Measurements from ENCODE around the gene CSTB.

CSTB gene

GRCh38 chr21:43745772-43746517, 30.2 kb downstream of the CSTB start:
- no peak for DNase-seq

DNA sequence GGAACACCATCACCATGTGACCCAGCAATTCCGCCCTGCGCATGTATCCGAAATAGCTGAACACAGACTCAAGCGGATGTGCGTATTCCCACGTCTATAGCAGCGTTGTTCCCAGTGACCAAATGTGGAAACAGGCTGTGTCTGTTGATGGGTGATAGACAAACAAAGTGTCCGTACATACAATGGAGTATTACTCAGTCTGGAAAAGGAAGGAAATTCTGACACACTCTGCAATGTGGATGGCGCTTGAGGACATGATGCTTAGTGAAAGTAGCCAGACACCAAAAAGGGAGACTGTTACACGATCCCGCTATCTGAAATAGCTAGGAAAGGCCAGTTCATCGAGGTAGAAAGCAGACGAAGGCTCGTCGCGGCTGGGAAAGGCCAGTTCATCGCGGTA, 31.4 kb downstream of the CSTB start:
- no peak for DNase-seq

GRCh38 chr21:43743947-43744346, 32.2 kb downstream of the CSTB start:
- no peak for DNase-seq

GRCh38 chr21:43741423-43742096, 34.5 kb downstream of the CSTB start:
- no peak for DNase-seq

GRCh38 chr21:43740497-43741156, 35.5 kb downstream of the CSTB start:
- DNase-seq, result no peak

GRCh38 chr21:43739621-43740435, 36.3 kb downstream of the CSTB start:
- DNase-seq, result no peak

DNA sequence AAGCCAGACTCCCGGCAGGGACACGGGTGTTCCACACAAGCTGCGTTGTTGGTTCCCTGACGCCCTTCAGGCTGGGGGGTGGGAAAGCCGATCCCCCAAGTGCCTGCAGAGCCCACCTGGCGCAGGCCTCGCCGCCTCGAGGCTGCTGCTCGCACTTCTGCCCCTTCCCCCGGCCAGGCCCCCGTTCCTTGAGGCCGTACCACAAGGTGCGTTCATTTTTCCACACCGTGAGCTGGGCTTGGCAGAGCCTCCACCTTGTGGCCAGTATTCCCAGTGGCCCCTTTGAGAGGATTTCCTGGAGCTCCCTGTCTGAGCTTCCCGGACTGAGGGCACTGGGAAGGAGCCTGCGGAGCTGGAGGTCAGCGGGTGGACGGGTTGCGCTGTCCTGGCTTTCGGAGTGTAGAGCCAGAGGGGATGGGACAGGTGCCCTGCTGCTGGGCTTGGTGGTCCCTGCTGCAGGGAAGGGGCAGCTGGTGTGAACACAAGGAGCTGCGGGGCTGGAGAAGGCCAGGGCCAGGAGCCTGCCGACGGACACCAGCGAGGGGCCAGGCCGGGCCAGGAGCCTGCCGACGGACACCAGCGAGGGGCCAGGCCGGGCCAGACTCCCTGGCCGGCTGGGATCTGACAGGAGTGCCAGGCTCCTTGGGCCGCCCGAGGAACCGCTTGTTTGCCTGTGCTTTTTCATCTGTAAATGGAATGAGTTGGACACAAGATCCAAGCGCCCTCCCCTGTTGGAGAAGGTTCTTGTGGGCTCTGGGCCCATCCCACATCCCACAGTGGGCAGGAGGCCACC, 38.8 kb downstream of the CSTB start:
- no peak for DNase-seq

DNA sequence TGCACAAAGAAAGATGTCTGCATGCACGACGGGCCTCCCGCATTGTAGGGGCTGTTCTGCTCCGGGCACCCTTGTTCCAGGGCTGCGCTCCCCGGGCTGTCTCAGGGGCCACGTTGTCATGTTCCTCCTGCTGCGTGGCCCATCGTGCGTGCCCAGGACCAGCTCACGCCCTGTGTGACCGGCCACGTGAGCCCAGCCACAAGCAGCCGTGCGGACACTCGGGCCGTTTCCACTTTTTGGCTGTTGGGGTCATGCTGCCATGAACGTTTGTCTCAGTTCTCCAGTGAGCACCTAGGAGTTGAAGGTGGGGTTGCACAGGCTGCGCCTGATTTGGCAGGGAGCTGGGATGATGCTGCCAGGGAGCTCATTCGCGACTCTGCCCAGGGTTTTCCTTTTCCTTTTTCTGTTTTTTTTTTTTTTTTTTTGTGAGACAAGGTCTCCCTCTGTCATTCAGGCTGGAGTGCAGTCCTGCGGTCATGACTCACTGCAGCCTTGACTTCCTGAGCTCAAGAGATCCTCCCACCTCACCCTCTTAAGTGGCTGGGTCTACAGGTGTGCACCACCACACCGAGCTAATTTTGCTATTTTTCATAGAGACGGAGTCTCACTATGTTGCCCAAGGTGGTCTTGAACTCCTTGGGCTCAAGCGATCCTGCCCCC, 39.8 kb downstream of the CSTB start:
- no peak for DNase-seq

DNA sequence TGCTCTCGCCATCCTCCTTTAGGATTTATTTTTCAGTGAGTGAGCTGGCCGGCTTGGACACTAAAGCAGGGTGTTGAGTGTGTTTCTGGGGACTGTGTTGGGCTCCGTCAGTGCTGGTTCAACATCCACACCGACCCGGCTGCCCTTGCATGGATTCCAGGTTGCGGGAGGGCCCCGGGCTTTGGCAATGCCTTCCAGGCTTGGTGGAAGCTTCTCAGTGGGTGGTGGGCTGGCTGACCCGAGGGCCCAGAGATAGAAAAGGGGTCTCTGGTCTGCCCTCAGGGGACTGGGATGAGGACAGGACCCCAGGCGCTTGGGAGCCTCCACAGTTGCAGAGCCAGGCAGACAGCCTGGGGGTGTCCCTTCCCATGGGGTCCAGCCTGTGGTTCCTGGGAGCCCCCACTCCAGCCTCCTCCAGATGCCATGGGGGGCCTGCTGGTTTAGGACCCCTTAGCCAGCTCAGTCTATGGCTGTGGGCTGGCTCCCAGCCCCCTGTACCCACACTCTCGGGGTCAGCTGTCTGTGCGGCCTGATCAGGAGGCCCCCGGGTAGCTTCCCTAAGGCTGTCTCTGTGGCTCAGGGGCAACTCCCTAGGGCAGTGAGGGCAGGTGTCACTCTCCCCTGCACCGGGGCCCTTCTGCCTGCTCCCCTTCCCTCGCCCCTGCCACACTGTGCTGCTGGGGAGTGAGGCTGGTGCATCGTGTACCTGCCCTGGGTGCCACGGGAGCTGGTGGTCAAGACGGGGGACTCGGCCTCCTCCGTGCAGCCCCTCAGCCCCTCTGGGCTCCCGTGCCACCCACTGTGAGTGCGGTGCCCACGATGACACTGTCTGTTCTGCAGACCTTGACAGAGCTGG, 40.6 kb downstream of the CSTB start:
- no peak for DNase-seq

DNA sequence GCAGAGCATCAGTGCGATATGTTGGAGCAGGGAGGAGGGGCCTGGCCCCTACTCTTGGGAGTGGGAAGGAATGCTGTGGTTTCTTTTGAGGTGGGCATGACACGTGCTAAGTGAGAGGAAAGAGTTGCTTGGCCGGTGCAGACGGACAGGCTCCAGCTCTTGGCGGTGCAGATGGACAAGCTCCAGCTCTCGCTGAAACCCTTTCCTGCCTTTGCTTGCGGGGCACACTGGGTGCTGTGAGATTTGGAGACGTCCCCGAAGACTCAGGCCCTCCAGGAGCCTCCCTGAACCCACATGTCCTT, 41.2 kb downstream of the CSTB start:
- no peak for DNase-seq

DNA sequence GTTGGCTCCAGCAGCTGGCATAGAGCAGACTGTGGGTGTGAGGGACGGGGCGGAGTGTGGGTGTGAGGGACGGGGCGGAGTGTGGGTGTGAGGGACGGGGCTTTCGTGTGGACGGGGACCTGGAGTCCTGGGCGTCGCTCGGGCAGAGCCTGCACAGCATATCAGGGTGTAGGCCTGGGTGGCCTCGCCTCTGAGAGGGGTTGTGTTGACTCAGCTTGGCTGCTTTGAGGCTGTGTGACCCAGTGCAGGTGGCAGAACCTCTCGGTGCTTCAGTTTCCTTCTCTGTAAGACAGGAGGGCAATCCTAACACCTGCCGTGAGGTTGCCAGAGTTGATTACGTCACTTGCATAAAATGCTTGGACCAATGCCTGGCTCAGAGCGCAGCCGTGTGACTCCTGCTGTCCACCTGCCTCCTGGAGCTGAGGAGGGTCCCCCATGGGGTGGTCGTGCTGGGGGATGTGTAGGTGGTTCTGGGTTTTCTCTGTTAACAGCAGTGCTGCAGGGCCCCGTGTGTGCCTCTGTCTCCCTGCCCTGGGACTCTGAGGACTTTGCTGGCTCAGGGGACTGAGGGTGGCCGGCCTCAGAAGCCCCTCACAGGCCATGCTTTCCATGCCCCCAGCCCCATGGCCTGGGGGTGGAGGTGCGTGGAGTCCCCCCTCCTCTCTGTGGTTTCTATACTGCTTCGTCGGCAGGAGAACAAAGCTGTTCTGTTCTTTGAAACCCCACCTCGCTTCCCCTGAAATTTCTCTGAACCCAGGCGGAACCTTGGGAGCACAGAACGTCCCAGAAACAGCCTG, 41.8 kb downstream of the CSTB start:
- no peak for DNase-seq

DNA sequence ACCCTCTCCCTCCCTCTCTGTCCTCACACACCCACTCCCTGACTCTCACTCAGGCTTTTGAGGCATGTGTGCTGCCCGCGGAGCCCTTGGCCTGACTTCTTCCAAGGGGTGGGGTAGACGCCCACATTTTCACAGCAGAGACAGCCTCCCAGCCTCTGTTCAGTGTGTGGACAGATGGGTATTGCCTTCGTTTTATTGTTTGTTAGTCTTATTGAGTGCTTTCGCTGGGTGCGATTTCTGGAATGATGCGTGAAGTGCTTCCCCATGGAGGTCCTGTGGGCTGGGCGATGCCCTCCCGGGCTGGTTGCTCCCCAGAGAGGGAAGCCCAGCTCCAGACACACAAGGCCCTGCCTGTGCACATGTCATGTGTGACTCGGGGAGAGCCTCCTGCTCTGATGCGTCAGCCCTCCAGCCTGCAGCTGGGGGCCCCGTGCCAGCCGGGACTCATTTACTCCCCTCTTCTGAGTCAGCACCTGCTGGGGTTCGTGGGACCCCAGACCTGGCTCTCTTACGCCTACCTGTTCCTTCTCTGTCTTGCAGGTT, 42.5 kb downstream of the CSTB start:
- DNase-seq, result no peak

GRCh38 chr21:43733060-43733459, 43.0 kb downstream of the CSTB start:
- DNase-seq, result no peak

GRCh38 chr21:43731891-43732711, 44.0 kb downstream of the CSTB start:
- no peak for DNase-seq

DNA sequence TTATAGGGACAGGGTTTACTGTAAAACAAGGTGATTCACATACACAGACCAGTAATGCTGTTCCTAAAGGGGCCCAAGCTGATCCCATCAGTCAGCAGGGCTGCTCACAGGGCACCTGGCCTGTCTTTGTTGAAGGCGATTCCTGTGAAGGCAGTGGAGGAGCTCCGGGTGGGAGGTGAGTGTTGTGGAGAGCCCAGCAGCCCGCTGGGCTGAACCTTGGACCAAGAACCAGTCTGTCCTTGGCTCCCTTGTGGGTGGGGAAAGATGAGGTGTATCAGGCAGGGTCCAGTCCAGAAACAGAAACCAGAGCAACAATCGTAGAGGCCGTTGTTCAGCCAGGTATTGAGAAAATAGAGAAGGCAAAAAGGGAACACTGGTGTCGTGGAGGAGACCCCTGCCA, 44.6 kb downstream of the CSTB start:
- no peak for DNase-seq

- DNase-seq, result peak; percentile 57
Measured at GRCh38 chr21:43728467-43729390, 47.4 kb downstream of the CSTB start.

GRCh38 chr21:43728154-43728466, 48.0 kb downstream of the CSTB start:
- DNase-seq, result no peak

Data from NCI-H526 treated with DMSO at 0.1 percent for 48 hours (cell line).